Subcutaneous adipose tissue (tissue), 4 donors: ENCODE data around the gene ZNF318. TPM values are rescaled to one million over a fixed set of nuclear protein-coding genes. Genes with fewer than 3 reads are reported as not detected.

Experiments
- CTCF ChIP-seq: fragments of 450-650 bp; IDR thresholded peaks from one replicate; pipeline ENCODE4 v1.5.1; 2016; ENCODE audit warnings: low read depth, mild to moderate bottlenecking, control low read depth, antibody characterized with exemption, moderate library complexity
- total RNA-seq, 4 donors: library from RNA; depleted of rRNA; stranded (reverse); fragments of >200 nt; gene quantifications; one replicate each; pipeline ENCODE4 v1.1.0, GENCODE V29; 2016

The ZNF318 gene
- total RNA-seq, 4 donors from 2014 or later: 16.1 to 18.9 (median 17.9) TPM

GRCh38 chr6:43306086-43306485 is 63.4 kb downstream of the ZNF318 start:
- no peak for TF ChIP-seq CTCF

GRCh38 chr6:43304882-43305281 is 64.6 kb downstream of the ZNF318 start:
- TF ChIP-seq CTCF: no peak

- TF ChIP-seq CTCF: no peak
Observed at GRCh38 chr6:43304361-43304760, 65.1 kb downstream of the ZNF318 start.

DNA sequence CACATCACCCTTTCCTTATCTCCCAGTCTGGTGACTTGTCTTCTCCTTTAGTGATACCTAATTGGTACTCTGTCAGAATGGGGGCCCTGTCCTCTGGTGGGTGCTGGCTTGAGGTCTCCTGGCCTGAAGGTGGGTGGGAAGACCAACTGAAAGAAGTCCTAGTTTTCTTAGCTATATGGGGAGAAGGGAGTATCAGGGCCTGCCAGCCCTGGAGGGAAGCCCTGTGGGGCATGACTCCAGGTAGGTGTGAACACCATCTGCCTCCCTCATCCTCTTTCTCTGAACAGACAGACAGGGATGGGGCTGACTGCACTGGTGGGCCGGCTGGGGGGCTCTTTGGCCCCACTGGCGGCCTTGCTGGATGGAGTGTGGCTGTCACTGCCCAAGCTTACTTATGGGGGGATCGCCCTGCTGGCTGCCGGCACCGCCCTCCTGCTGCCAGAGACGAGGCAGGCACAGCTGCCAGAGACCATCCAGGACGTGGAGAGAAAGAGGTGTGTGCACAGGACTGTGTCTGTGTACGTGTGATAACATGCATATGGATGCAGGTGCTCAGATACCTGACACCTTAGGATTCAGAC is 65.6 kb downstream of the ZNF318 start:
- no peak for TF ChIP-seq CTCF

- TF ChIP-seq CTCF: no peak
Observed at GRCh38 chr6:43302126-43302525, 67.3 kb downstream of the ZNF318 start.

DNA sequence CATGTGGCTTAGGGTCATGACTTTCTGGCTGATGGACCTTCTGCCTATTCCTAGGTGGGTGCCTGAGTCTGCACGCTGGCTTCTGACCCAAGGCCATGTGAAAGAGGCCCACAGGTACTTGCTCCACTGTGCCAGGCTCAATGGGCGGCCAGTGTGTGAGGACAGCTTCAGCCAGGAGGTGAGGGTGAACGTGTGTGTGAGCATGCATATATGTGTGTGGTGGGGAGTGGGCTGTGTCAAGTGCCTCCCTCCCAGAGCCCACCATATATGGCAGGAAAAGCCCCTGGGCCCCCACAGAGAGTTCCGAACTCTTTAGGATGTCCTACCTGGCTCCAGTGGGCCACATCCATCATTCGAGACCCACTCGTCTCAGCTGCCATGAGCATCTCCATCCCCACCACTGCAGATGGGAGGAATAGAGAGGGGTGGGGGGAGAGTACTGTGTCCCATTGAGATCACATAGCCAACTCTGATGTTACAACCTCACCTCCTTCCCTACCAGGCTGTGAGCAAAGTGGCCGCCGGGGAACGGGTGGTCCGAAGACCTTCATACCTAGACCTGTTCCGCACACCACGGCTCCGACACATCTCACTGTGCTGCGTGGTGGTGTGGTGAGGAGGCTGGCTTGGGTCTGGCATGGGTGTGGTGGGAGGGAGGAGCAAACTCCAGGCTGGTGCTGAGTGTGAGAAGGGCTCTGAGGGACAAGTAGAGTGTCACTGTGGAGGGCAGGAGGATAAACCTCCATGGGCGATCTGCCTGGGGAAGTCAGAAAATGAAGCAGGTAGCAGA is 68.2 kb downstream of the ZNF318 start:
- no peak for TF ChIP-seq CTCF

DNA sequence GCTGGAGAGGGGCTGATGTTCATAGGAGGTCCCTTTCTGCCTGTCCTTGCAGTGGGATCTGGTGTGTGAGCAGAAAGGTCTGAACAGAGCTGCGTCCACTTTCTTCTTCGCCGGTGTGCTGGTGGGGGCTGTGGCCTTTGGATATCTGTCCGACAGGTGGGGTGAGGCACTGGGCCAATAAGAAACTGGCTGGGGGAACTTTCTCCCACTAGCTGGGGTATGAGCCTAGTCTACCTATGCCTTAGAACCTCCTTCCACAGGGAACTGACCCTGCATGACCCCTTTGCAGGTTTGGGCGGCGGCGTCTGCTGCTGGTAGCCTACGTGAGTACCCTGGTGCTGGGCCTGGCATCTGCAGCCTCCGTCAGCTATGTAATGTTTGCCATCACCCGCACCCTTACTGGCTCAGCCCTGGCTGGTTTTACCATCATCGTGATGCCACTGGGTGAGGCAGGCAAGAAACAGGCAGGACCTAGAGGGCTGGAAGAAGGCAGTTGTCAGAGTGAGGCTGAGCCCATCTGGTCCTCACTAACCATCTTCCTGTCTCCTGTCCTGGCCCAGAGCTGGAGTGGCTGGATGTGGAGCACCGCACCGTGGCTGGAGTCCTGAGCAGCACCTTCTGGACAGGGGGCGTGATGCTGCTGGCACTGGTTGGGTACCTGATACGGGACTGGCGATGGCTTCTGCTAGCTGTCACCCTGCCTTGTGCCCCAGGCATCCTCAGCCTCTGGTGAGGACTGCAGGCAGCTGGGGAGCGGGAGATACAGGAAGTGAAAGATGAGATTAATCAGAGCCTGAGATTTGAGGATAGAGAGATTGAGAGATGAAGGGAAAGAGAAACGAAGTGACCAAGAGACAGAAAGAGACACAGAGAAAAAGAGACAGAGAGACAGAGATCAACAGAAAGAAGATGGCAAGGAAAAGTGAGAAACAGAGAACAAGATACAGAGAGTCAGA is 69.8 kb downstream of the ZNF318 start:
- TF ChIP-seq CTCF: no peak
